CD4-positive, alpha-beta T cell treated with Interleukin-2 at 100 ng/mL for 4 hours (primary cell): ENCODE measurements around the gene TBCD.

Experiments used
- DNase-seq: peaks from one replicate; pipeline ENCODE4 v3.0.0-alpha.2; 2020; ENCODE audit warnings: low spot score

The TBCD gene

DNA sequence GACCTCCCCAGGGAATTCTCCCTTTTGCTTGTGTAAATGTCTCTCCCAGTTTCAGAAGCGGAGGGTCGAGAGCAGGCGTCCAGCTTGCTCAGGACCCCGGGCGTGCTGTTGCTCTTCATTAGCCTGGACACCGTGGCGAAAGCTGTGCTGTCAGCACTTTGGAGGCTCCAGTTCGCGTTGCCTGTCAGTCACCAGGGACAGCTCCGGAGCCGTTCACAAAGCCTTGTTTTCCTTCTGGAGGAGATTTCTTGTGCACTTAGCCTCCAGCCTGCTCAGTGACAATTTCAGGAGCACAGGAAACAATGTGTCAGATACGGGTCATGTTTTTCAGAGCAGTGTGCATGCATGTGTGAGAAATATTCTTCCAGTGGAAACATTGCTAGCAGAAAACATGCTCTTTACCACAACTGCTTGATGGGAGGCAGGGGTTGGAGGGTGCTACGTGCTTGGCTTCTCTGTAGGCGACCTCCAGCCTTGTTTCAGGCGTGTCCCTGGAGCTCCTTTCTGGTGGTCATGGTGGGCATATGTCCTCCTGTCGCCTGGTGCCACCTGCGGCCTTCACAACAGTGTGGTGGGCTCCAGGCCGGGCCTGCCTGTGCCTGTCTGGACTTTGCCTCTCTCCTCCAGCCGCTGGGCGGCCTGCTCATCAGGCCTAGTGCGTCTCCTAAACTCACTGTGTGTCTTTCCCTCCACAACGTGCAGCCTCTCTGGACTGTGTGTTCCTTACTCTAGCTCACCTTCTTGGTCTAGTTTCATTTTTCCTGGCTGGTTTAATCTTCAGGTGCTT, 59.0 kb downstream of the TBCD start:
- DNase-seq = no peak

DNA sequence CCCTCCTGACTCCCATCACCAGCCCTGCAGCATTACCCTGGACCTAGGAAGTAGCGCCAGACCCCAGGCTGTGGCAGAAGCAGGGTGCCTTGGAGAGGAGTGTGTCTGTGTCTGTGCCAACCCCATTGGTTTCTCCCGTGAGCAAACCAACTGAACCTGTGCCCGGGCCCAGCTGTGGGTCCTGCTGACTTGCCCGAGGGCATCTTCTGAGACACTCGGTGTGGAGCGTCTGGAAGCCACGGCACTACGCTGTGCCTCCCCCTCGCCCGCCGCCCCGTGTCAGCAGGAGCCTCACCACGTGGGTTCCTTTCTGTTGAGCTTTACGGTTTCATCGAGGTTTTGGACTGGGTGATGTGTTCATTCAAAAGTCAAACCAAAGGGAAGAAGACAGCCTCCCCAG, 60.2 kb downstream of the TBCD start:
- no peak for DNase-seq

DNA sequence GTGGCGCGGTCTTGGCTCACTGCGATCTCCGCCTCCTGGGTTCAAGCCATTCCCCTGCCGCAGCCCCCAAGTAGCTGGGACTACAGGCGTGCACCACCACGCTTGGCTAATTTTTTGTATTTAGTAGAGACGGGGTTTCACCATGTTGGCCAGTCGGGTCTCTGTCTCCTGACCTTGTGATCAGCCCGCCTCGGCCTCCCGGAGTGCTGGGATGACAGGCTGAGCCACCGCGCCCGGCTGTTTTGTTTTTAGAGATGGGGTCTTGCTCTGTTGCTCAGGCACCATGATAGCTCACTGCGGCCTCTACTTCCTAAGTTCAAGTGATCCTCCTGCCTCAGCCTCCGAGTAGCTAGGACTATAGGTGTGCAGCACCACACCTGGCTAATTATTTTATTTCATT, 60.7 kb downstream of the TBCD start:
- no peak for DNase-seq

DNA sequence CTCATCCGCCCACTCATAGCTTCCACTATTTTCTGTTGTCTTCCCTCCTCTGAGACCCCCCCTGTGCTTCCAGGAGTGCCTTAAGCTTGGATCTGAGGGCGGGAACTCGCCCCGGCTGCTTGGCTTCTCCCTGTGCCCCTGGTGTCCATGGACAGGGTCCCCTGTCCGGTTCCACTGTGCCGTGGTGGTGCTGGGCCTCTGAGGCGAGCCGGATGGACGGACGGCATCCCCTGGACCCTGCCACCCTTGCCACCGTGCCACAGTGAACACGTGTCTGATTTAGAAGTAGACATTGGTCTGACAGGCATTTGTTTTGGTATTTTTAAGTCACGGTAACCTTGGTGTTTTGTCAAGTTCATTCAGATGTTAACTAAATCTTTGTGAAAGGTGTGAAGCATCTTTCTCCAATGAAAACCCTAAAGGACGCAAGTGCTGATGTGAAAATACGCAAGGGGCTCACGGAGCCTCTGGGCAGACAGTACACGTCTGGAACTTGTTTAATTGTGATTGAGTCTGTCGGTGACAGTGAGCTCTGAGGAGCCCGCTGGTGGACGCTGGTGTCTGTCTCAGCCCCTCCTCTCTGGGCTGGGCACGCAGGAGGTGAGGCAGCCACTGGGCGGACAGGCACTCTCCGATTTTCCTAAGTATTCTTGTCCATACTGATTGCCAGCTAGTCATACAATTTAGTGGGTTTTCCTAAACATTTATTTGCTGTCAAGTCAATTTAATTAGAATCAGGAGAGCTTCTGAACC, 61.6 kb downstream of the TBCD start:
- no peak for DNase-seq

DNA sequence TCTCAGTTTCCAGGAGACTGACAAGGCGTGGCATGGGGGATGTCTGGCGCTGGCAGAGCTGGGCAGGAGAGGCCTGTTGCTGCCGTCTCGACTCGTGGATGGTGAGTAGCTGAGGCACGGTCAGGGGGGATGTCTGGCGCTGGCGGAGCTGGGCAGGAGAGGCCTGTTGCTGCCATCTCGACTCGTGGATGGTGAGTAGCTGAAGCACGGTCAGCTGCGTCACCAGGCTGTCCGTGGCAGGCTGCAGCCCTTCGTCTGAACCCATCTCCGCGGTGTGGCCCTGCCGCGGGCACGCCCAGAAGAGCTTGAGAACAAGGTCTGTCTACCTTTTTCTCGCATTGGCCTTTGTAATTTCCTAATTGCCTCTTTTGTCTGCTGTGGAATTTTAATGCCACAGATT, 63.0 kb downstream of the TBCD start:
- no peak for DNase-seq

DNA sequence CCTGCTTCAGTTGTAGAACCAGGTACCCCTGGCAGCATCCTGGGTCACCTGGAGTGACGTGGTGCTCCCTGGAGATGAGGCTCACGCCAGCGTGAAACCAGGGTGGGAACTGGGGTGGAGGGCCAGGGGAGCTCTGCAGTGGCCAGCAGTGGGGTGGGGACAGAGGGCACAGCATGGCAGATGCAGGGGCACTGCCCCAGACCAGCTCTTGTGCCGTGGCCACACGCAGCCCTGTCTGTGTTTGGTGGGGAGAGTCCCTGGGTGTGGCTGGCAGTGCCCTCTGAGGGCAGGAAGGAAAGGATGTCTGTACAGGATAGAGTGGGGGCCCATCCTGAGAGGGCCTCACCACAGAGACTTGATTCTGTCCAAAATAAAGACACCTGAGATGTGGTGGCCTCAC, 63.5 kb downstream of the TBCD start:
- DNase-seq = no peak

DNA sequence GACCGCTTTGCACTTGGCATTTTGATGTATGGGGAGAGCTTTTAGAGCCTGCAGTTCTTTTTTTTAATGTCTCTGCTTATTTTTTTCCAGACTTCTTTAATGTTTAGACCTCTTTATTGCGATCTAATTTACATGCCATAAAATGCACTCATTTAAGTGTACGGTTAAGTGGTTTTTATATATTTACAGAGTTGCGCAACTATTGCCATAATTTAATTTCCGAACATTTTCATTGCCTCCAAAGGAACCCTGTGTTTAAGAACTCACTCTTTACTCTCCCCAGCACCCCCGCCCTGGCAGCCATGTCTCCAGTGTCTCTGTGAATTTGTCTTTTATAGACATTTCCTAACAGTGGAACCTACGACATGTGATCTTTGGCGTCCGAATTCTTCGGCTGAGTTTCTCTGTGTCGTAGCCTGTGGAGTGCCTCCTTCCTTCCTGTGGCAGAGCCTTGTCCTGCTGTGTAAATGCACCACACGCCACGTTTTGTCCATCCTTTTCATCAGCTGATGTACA, 64.0 kb downstream of the TBCD start:
- DNase-seq = no peak

DNA sequence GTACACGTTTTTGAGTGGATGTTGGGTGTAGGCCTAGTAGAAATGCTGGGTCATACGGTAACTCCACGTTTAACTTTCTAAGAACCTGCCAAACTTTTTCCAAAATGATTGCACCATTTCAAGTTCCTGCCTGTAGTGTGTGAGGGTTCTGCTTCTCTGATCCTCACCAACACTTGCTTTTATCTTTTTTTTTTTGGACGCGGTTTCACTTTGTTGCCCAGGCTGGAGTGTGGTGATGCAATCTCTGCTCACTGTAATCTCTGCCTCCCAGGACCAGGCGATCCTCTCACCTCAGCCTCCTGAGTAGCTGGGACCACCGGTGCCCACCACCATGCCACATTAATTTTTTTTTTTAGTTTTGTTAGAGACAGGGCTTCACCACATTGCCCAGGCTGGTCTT, 64.5 kb downstream of the TBCD start:
- no peak for DNase-seq

DNA sequence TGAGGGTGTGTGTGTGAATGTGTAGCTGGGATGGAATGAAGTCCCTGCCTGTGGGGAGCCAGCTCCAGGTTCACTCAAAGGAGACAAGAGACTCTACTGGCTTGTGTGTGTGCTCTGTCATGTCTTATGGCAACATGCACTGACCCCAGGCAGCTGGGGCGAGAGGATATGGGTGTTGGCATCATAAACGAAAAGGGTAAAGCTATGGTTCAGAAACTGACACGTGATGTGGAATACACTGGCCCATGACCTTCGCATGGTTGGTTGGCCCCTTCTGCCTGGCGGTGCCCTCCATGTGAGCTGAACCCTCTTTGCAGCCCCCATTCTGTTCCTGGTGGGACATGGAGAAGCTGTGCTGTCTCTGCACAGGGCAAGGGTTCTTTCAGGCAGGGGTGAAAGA, 66.1 kb downstream of the TBCD start:
- no peak for DNase-seq

DNA sequence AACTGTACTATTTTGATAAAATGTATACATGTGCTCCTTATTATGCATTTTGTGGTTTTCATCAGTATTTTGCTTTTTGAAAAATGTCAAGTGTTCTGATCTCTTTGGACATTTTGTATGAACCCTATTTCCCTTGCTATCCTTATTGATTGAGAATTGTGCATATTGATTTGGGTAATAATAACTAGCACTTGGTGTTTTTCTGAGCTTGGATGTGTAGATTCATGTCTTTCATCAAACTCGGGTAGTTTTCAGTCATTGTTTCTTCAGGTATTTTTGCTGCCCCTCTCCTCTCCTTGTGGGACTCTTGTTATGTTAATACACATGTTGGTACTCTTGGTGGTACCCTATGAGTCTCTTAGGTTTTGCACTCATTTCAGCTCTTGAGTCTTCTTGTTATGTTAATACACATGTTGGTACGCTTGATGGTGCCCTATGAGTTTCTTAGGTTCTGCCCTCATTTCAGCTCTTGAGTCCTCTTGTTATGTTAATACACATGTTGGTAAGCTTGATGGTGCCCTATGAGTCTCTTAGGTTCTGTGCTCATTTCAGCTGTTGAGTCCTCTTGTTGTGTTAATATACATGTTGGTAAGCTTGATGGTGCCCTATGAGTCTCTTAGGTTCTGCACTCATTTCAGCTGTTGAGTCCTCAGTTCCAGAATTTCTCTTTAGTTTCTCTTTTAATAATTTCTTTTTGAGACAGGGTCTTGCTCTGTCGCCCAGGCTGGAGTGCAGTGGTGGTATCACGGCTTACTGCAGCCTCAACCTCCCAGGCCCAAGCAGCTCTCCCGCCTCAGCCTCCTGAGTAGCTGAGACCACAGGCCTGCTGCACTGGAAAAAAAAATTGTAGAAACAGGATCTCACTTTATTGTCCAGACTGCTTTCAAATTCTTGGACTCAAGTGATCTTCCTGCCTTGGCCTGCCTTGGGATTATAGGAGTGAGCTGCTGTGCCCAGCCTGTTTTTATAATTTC, 68.7 kb downstream of the TBCD start:
- DNase-seq = no peak

DNA sequence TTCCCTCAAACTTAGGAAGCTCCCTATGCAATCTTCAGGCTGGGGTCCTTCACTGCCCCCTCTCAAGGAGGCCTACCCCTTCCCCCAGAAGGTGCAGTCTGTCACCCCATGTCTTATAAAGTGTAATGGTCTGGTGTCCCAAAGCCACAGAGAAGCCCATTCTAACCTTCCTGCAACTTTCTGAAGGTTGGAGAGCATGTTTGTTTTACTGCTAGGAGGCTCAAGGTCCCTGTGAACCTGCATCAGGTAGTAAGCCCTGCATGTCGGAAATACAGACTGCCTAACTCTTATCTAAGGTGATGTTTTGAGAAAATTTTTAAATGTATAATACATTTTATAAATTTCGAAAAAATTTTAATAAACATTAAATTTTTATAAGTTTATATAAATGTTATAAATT, 69.7 kb downstream of the TBCD start:
- no peak for DNase-seq

DNA sequence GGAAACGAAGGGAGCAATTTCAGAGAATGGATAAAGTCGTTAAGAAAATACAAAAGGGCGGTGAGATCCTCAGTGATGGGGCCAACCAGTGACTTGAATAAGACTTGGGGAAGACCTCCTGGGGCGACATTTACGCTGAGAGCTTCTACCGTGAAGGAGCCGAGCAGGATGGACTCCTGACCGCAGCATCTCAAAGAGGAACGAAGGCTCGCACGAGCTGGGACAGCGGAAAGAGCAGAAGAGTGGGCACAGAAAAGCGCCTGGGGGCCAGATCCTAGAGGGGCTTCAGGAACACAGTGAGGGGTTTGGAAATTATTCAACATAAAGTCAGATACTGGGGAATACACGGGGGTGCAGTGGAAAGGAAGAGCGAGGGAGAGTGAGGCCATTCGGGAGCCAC, 70.4 kb downstream of the TBCD start:
- DNase-seq = no peak

DNA sequence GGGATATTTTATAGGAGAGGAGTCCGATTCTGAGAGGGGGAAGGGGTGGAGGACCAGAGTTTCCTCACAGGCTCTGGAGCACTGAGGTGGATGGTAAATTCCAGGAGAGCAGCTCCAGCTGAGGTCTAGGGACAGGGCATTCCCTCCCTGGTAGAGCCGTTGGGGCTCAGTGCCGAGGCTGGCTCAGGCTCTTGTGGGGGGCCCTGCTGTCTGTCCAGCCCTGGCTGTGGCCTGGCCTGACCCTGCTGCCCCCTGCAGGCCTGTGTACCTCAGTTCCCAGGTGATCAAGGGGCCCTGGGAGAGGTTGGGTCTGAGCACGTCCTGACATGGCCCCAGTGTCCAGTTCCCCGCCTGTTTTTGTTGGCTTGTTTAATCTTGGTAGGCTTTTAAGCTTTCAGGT, 71.1 kb downstream of the TBCD start:
- no peak for DNase-seq

DNA sequence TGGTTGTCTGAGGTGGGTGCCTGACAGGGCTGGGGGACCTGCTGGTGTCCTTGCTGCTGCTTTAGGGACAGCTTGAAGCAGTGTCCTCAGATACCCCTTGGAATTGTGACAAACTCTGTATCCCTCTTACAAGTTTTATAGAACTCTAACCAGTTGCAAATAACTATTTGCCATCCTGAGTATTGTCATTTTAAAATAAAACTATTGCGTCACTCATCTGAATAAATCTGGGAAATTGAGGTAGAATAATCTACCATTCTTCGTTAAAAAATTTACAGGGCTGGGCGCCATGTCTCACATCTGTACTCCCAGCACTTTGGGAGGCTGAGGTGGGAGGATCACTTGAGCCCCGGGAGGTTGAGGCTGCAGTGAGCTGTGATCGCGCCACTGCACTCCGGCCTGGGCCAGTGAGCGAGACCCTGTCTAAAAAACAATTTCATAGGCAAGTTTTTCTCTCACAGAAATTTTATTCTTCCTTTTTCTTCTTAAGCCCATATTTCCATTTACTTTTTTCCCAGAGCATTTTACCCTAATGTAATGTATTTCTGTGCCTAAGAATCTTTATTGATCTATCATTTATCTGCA, 73.8 kb downstream of the TBCD start:
- no peak for DNase-seq

DNA sequence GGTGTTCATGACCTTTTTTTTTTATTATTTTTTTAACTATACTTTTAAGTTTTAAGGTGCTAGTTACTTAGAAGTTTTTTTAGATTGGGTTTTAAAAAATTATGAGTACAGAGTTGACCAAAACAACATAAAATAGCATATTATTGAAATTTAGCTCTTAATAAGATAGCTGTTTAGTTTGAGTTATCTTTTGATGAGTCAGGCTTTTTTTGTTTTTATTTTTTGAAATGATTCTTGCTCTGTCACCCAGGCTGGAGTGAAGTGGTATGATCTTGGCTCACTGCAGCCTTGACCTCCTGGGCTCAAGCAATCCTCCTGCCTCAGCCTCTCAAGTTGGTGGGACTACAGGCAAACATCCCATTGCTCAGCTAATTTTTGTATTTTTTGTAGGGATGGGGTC, 74.3 kb downstream of the TBCD start:
- DNase-seq = no peak

DNA sequence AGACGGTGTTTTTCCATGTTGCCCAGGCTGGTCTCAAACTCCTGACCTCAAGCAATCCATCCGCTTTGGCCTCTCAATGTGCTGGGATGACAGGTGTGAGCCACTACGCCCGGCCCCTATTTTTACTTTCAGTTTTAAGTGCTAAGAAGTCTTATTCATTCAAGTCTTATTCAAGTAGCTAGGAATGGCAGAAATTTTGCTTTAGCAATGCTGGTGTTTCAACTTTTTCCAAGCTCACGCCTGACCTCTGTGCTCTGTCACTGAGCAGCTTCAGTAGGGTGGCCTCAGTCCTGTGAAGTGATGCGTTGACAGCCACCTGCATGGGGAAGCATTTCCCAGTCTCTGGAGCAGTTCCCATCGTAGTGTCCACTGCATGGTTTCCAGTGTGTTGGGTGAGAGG, 75.1 kb downstream of the TBCD start:
- no peak for DNase-seq

DNA sequence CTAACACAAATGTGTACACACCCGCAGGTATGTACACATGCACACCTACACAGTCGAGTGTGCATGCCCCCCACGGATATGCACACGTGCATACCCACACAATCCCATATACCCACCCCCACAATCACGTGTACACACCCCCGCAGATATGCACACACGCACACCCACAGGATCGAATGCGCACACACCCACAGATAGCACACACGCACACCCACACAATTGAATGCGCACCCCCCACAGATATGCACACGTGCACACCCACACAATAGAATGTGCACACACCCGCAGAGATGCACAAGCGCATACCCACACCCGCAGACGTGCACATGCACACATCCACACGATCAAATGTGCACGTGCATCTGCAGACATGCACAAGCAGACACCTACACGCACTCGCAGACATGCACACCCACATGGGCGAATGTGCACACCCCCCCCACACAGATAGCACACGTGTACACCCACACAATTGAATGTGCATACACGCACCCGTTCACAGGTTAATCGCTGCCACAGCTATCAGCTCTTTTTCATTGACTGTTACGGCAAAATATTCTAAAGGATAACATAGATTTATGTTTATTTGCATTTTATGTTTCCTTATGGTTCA, 77.1 kb downstream of the TBCD start:
- DNase-seq = no peak

DNA sequence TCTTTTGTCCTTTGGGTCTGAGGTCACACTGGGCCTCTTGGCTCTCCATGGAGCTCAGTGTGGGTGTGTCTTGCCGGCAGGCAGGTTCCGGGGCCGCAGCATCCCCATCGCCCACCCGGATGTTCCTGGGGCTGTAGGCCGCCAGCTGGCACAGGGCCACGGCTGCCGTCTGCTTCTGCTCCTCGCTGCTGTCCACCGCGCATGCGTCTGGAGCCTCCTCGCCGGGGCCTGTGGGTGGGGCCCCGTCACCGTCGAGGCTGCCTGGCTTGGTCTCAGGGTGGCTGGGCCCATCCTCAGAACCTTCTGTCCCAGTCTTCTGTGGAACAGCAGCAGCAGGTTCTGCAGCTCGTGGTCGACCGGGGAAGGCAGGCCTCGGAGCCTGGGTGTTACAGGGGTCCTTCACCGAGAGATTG, 78.4 kb downstream of the TBCD start:
- no peak for DNase-seq

DNA sequence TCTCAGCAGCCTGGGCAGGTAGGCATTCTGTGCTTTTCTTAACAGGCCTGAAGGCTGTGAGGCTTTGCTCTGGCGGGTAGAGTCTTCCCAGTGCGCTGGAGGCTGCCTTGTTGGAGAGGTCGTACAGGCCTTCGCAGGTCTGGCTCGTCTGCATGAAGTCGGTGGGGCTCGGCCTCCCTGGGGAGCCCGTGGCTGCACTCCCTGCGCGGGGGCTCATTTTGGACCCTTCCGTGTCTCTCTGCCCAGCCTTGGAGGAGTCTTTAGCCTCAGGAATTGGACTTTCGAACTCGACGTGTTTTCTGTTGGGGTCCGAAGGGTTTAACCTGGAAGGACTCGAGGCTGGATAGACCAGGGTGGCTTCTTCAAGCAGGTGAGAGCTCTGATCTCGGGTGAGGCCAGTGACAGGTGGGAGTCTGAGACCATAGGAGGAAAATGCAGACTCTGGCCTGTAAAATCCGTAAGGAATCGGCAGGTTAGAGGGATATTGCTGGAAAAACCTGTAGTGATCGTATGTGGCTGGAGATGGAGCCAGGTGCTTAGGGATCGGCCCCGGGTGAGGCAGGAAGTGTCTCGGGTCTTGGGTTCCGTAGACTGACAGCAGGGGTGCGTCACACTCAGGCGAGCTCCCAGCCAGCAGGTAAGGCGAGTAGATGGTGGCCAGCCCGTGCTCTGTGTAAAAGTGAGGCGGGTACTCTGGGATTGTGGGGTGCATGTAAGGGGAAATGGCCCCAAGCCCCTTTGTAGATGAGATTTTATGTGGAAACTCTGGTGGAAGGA, 79.4 kb downstream of the TBCD start:
- DNase-seq = no peak

DNA sequence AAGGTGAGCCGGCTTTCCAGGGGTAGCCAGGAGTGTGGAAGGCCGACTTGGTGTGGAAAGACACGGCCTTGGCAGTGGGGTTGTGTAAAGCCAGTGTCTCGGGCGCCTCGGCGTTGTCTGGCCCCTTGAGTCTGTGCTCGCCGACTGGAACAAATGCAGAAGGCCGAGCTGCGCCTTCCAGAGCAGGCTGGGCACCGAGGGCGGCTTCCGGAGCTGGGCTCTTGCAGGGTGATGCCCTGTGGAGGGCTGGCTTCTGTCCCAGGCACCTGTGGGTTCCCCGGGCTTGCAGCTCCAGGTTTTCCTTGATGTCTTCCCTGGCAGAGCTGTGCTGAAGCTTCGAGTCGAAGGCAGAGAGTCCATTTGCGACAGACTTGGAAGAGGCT, 79.9 kb downstream of the TBCD start:
- DNase-seq = no peak

DNA sequence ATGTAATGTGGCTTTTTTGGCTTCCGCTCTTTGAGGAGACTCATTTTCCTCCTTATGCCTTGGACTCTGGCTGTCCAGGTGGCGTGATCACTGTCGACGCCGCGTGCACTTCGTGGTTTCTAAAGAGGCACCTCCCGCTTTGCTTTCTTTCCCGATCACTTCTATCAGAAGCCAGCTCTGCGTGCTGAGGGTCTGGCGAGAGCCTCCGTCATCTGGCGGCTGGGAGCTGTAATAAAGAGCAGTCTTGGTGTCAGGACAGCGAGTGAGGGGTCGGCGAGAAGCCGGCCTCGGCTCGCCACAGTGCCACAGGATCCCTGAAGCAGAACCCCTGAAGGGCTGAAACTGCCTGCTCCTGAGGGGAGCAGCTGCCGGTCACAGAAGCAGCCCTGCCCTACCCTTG, 80.5 kb downstream of the TBCD start:
- no peak for DNase-seq
